ENCODE results near the gene GALNT13. TPM values are rescaled to one million over a fixed set of nuclear protein-coding genes. Genes with fewer than 3 reads are reported as not detected.

GALNT13 gene
- total RNA-seq, 2 experiments from 2014 or later = 0.55 to 0.61 TPM

GRCh38 chr2:154244932-154245331, 373.2 kb downstream of the GALNT13 start:
- POLR2A ChIA-PET = no interaction called here
- no peak overlapping the region for H3K4me3 Mint-ChIP-seq
- H3K36me3 Mint-ChIP-seq (ENCODE audit: low read depth) = no peaks in the 10 kb centered on the region

GRCh38 chr2:154247503-154247902, 375.8 kb downstream of the GALNT13 start:
- ChIA-PET POLR2A (no interaction called here), CTCF (no interaction called here)
- no peaks in the 10 kb centered on the region for H3K27me3 Mint-ChIP-seq (ENCODE audit: low read depth)
- ATAC-seq (no peak), DNase-seq (no peak)
- H3K4me1 Mint-ChIP-seq (ENCODE audit: low read depth) = no peaks in the 10 kb centered on the region
- H3K27ac Mint-ChIP-seq = no peak overlapping the region
- no peak overlapping the region for H3K4me3 Mint-ChIP-seq
- H3K36me3 Mint-ChIP-seq (ENCODE audit: low read depth) = no peaks in the 10 kb centered on the region
- H3K9me3 Mint-ChIP-seq (ENCODE audit: insufficient read depth) = no peaks in the 10 kb centered on the region

More at GRCh38 chr2:154244932-154245331, 373.2 kb downstream of the GALNT13 start:
- H3K9me3 Mint-ChIP-seq (ENCODE audit: insufficient read depth) = no peaks in the 10 kb centered on the region
- DNase-seq = no peak
- ATAC-seq = no peak
- CTCF ChIA-PET = no interaction called here
- H3K27me3 Mint-ChIP-seq (ENCODE audit: low read depth) = no peaks in the 10 kb centered on the region
- H3K4me1 Mint-ChIP-seq (ENCODE audit: low read depth) = no peaks in the 10 kb centered on the region
- no peak overlapping the region for H3K27ac Mint-ChIP-seq

DNA sequence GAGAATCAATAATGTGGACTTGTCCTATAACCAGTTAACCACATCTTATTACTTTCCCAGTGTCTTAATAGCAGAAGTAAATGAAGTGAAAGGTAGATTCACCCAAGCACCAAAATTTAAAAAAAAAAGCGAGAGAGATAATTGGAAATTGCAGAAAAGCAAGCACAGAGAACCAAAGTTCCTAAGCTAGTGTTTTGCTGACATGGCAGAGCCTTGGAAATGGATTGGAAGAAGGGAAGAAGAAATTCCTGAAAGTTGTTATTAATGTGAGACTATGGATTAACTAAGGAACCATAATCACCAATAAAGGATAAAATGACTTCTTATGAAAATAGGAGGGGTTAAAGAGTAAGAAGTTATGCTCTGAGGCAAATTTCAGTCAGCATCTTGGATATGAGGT, 384.4 kb downstream of the GALNT13 start:
- CTCF ChIA-PET = no interaction called here
- no peaks in the 10 kb centered on the region for H3K27me3 Mint-ChIP-seq (ENCODE audit: low read depth)
- peaks cover 3% of the 10 kb centered on the region for H3K9me3 Mint-ChIP-seq (ENCODE audit: insufficient read depth)
- no peak overlapping the region for H3K4me3 Mint-ChIP-seq
- no peak for ATAC-seq
- no peaks in the 10 kb centered on the region for H3K4me1 Mint-ChIP-seq (ENCODE audit: low read depth)
- H3K36me3 Mint-ChIP-seq (ENCODE audit: low read depth) = no peaks in the 10 kb centered on the region
- no peak for DNase-seq
- POLR2A ChIA-PET = no interaction called here
- H3K27ac Mint-ChIP-seq = no peak overlapping the region

- H3K4me3 Mint-ChIP-seq = no peak overlapping the region
These were observed 387.3 kb downstream of the GALNT13 start for GRCh38 chr2:154259030-154259429.

DNA sequence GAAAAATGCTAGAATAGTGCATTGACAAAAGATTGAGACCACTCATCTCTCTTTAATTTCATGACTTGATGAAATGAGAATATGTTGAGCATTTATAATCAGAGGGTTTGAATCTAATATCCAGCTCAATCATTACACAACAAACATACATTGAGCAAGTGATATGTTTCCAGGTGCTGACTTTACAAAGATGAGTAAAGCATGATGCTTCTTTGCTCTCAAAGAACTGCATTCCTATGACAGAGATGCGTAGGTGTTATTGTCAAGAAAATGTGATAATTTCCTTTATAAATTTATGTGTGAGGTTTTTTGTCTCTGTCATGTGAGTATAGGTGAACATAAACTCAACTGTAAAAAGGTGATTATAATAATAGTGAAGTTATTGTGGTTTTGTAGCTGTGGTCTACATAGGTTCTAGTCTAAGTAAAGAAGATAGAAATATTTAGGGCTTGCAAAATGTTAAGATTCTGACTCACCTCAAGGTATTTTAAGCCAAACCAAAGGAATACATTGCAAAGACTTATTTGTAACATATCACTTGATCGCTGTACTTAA, 389.8 kb downstream of the GALNT13 start:
- ATAC-seq = no peak
- H3K9me3 Mint-ChIP-seq (ENCODE audit: insufficient read depth) = peaks cover 3% of the 10 kb centered on the region
- POLR2A ChIA-PET = no interaction called here

More at GRCh38 chr2:154259030-154259429, 387.3 kb downstream of the GALNT13 start:
- Mint-ChIP-seq H3K27ac (no peak overlapping the region), H3K4me1 (ENCODE audit: low read depth) (no peaks in the 10 kb centered on the region), H3K27me3 (ENCODE audit: low read depth) (no peaks in the 10 kb centered on the region), H3K9me3 (ENCODE audit: insufficient read depth) (peaks cover 3% of the 10 kb centered on the region), H3K36me3 (ENCODE audit: low read depth) (no peaks in the 10 kb centered on the region)
- DNase-seq (no peak), ATAC-seq (no peak)
- ChIA-PET CTCF (no interaction called here), POLR2A (no interaction called here)

GRCh38 chr2:154263206-154263605, 391.5 kb downstream of the GALNT13 start:
- no peaks in the 10 kb centered on the region for H3K4me1 Mint-ChIP-seq (ENCODE audit: low read depth)
- no peak for DNase-seq
- no peak for ATAC-seq
- CTCF ChIA-PET = no interaction called here
- POLR2A ChIA-PET = no interaction called here
- H3K9me3 Mint-ChIP-seq (ENCODE audit: insufficient read depth) = peaks cover 3% of the 10 kb centered on the region
- H3K27me3 Mint-ChIP-seq (ENCODE audit: low read depth) = no peaks in the 10 kb centered on the region
- no peaks in the 10 kb centered on the region for H3K36me3 Mint-ChIP-seq (ENCODE audit: low read depth)
- no peak overlapping the region for H3K4me3 Mint-ChIP-seq
- H3K27ac Mint-ChIP-seq = no peak overlapping the region

More for the DNA sequence above, 389.8 kb downstream of the GALNT13 start:
- Mint-ChIP-seq H3K4me1 (ENCODE audit: low read depth) (no peaks in the 10 kb centered on the region), H3K36me3 (ENCODE audit: low read depth) (no peaks in the 10 kb centered on the region), H3K27ac (no peak overlapping the region), H3K27me3 (ENCODE audit: low read depth) (no peaks in the 10 kb centered on the region), H3K4me3 (no peak overlapping the region)
- DNase-seq = no peak
- CTCF ChIA-PET = no interaction called here

GRCh38 chr2:154264024-154264423, 392.3 kb downstream of the GALNT13 start:
- Mint-ChIP-seq H3K36me3 (ENCODE audit: low read depth) (no peaks in the 10 kb centered on the region), H3K4me3 (no peak overlapping the region), H3K27me3 (ENCODE audit: low read depth) (no peaks in the 10 kb centered on the region), H3K4me1 (ENCODE audit: low read depth) (no peaks in the 10 kb centered on the region), H3K27ac (no peak overlapping the region), H3K9me3 (ENCODE audit: insufficient read depth) (peaks cover 3% of the 10 kb centered on the region)
- ChIA-PET CTCF (no interaction called here), POLR2A (no interaction called here)
- no peak for ATAC-seq
- no peak for DNase-seq

GRCh38 chr2:154267983-154268382, 396.3 kb downstream of the GALNT13 start:
- Mint-ChIP-seq H3K4me3 (no peak overlapping the region), H3K9me3 (ENCODE audit: insufficient read depth) (no peaks in the 10 kb centered on the region), H3K27ac (no peak overlapping the region), H3K36me3 (ENCODE audit: low read depth) (no peaks in the 10 kb centered on the region), H3K27me3 (ENCODE audit: low read depth) (no peaks in the 10 kb centered on the region), H3K4me1 (ENCODE audit: low read depth) (no peaks in the 10 kb centered on the region)
- DNase-seq (no peak), ATAC-seq (no peak)
- CTCF ChIA-PET = no interaction called here
- POLR2A ChIA-PET = no interaction called here

- ChIA-PET POLR2A (no interaction called here), CTCF (no interaction called here)
- Mint-ChIP-seq H3K4me1 (ENCODE audit: low read depth) (no peaks in the 10 kb centered on the region), H3K27me3 (ENCODE audit: low read depth) (no peaks in the 10 kb centered on the region), H3K4me3 (no peak overlapping the region), H3K36me3 (ENCODE audit: low read depth) (no peaks in the 10 kb centered on the region), H3K27ac (no peak overlapping the region), H3K9me3 (ENCODE audit: insufficient read depth) (no peaks in the 10 kb centered on the region)
- ATAC-seq = no peak
- DNase-seq = no peak
These were observed 408.8 kb downstream of the GALNT13 start for GRCh38 chr2:154280543-154280942.

DNA sequence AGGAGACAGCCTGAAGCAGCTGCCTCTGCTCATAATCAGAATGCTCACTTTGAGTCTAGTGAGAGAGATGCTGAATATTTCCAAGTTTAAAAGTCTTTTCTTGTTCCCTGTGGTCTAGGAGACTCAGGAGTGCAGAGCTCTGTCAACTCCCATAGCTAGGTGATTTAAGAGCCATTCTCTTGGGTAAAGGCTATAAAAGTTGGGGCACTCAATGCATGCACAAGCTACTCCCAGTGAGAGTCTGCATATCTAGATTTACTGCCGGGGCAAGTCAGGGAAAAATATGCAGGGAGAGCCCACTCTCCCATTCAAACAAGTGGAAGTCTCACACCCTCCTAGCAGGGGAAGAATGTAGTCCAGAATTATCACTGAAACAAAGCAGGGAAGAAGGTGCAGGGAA, 418.1 kb downstream of the GALNT13 start:
- Mint-ChIP-seq H3K36me3 (ENCODE audit: low read depth) (no peaks in the 10 kb centered on the region), H3K27me3 (ENCODE audit: low read depth) (no peaks in the 10 kb centered on the region), H3K27ac (no peak overlapping the region), H3K4me1 (ENCODE audit: low read depth) (no peaks in the 10 kb centered on the region), H3K9me3 (ENCODE audit: insufficient read depth) (peaks cover 5% of the 10 kb centered on the region), H3K4me3 (no peak overlapping the region)
- ATAC-seq (no peak), DNase-seq (no peak)
- POLR2A ChIA-PET = no interaction called here
- CTCF ChIA-PET = no interaction called here

DNA sequence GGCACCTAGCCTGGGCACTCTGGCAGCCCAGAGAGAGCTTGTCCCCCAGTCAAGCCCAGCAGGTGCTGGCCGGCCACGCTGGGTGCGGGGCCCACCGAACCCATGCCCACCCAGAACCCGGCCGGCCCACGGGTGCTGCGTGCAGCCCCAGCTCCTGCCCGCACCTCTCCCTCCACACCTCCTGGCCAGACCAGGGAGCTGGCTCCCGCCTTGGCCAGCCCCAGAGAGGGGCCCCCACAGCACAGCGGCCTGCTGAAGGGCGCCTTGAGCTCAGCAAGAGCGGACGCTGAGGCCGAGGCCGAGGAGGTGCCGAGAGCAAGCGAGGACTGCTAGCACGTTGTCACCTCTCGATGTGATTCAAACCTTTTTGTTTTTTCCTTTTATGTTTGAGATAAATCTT, 419.8 kb downstream of the GALNT13 start:
- H3K27me3 Mint-ChIP-seq (ENCODE audit: low read depth) = no peaks in the 10 kb centered on the region
- POLR2A ChIA-PET = no interaction called here

GRCh38 chr2:154291927-154292326, 420.2 kb downstream of the GALNT13 start:
- POLR2A ChIA-PET = no interaction called here
- Mint-ChIP-seq H3K4me3 (no peak overlapping the region), H3K4me1 (ENCODE audit: low read depth) (no peaks in the 10 kb centered on the region), H3K36me3 (ENCODE audit: low read depth) (no peaks in the 10 kb centered on the region), H3K27me3 (ENCODE audit: low read depth) (no peaks in the 10 kb centered on the region), H3K9me3 (ENCODE audit: insufficient read depth) (peaks cover 5% of the 10 kb centered on the region), H3K27ac (no peak overlapping the region)
- CTCF ChIA-PET = no interaction called here
- ATAC-seq = no peak
- DNase-seq = no peak

More for the DNA sequence above, 419.8 kb downstream of the GALNT13 start:
- peaks cover 5% of the 10 kb centered on the region for H3K9me3 Mint-ChIP-seq (ENCODE audit: insufficient read depth)
- H3K4me3 Mint-ChIP-seq = no peak overlapping the region
- no peaks in the 10 kb centered on the region for H3K4me1 Mint-ChIP-seq (ENCODE audit: low read depth)
- H3K36me3 Mint-ChIP-seq (ENCODE audit: low read depth) = no peaks in the 10 kb centered on the region
- no peak overlapping the region for H3K27ac Mint-ChIP-seq
- CTCF ChIA-PET = no interaction called here
- ATAC-seq (no peak), DNase-seq (no peak)

- Mint-ChIP-seq H3K4me3 (no peak overlapping the region), H3K27me3 (ENCODE audit: low read depth) (no peaks in the 10 kb centered on the region), H3K36me3 (ENCODE audit: low read depth) (no peaks in the 10 kb centered on the region), H3K27ac (no peak overlapping the region), H3K4me1 (ENCODE audit: low read depth) (no peaks in the 10 kb centered on the region), H3K9me3 (ENCODE audit: insufficient read depth) (peaks cover 5% of the 10 kb centered on the region)
- ATAC-seq (no peak), DNase-seq (no peak)
- CTCF ChIA-PET = no interaction called here
- POLR2A ChIA-PET = no interaction called here
These were observed 422.1 kb downstream of the GALNT13 start for GRCh38 chr2:154293864-154294263.
